ENCODE data around the gene RASA1.
"Not testable (repeated sequence)": the region's sequence is repeated elsewhere in the genome, so short reads cannot be mapped to it uniquely, and the experiment has no call there.

RASA1 gene

GRCh38 chr5:87267574-87268125, at the start of gene RASA1:
TSS of gene RASA1 (plus strand) at chr5:87267883. CDS start at chr5:87268452, 569 bp downstream.
- DNase-seq = peak; percentile 89 to 93

- DNase-seq = no peak
These were observed 37.9 kb upstream of the RASA1 start for GRCh38 chr5:87229780-87230179.

GRCh38 chr5:87231037-87231808, 36.5 kb upstream of the RASA1 start:
- no peak for DNase-seq

DNA sequence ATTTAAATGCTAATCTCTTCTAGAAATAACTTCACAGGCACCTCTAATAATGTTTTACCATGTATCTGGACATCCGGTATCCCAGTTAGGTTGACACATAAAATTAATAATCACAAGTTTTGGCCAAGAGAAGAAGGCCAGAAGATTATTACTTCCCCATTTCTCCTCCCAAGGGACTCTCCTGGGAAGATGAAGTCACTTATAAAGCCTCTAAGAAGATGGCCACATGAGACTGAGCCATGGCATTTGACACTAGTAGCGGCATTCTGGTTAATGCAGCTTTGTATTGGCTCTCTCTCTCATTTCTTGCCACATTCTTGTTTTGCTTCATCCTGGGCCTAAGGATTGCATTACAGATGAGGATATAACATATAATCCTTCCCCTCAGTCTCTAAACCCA, 34.5 kb upstream of the RASA1 start:
- no peak for DNase-seq

- no peak for DNase-seq
These were observed 26.1 kb upstream of the RASA1 start for GRCh38 chr5:87241555-87241954.

- DNase-seq = no peak
These were observed 25.4 kb upstream of the RASA1 start for GRCh38 chr5:87242242-87242641.

DNA sequence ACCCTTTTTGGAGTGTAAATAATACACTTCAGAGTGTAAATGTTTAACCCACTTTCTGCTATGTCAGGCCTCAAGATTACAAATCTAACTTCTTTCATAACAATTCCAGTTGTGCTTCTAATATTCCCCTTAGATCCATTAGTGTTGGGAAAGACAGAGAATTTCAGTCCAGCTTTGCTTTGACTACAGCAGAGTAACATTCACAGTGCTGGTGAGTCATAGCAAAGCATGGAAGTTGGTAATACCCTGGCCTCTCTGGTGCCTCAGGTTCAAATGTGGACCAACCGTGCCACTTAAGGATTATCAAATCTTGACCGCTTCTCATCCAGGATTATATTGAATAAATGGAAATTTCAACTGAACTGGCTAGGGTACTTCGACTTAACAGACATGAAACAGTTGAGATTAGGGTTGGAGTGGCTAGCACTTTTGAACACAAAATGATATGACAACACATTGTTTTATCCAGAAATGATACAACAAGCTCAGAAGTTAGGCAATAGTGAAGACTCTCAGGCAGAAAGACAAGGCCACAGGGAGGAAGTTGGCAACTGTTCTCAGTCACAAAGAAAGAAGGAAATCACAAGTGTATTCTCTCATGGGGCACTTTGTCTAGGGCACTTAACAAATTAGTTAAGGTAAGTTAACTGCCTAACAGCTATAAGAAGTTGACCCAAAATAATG, 24.4 kb upstream of the RASA1 start:
- no peak for DNase-seq

GRCh38 chr5:87245451-87245850, 22.2 kb upstream of the RASA1 start:
- DNase-seq = no peak

- no peak for DNase-seq
These were observed 21.6 kb upstream of the RASA1 start for GRCh38 chr5:87246061-87246460.

GRCh38 chr5:87252283-87252605, 15.4 kb upstream of the RASA1 start:
- no peak for DNase-seq

DNA sequence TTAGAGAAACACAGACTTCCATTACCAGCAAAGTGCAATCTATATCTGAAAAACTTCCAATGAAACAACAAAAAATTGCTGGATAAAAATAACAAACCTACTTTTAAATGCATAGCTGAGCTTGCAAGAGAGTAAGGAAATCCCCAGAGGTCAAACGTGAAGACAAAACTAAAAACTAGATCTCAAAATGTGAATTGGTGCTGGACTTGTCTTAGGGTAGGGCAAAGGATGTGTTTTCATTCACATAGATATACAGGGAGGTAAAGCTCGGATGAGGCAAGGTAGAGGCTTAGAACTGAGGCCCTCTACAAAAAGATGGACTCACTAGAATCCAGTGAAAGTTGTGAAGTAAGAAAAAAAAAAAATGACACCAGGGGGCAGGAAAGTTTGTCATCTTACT, 13.6 kb upstream of the RASA1 start:
- DNase-seq = no peak

- DNase-seq = no peak
These were observed 9.2 kb upstream of the RASA1 start for GRCh38 chr5:87258507-87258906.

DNA sequence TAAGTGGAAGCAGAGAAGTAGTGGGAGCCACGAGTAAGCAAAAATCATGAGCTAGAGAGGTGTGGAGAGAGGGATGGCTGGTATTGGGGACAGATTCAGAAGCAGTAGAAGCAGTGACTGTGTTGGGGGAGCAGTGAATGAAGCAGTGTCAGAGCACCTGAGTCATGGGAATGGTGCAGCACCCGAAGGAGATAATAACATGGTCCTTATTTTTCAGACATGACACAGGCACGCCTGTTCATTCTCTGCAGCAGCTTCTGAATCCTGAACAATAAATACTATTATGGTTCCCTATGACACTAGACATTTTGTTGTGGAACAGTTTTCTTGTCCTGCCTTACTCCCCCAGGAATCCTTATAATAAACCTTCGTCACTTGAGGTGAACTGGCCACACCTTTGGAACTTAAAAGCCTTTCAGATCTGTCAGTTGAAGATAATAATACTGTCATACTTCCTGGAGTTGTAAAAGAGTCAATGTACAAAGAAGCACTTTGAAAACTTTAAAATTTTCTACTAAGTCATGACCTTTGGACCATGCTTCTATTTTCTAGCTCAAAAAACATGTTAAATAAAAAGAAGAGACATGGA, 7.0 kb upstream of the RASA1 start:
- no peak for DNase-seq

DNA sequence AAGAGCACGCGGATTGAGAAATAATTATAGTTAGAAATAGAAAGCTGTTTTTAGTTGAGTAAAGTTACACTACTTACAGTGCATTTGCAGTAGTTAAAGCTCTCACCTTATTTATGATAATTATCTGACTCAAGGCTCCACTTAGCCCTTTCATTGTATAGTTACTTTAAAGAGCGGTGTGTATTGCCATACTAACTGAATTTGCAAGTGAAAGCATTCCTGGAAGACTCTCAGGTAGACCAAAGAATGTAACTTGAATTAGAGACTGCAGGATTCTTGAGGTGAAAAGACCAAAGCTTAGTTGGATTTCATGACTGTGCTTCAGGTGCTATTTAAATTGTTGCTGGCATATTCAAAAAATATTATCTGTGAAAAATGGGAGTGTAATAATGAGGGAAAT, 4.2 kb upstream of the RASA1 start:
- no peak for DNase-seq

GRCh38 chr5:87266914-87267573, 639 bp upstream of the RASA1 start:
- DNase-seq = no peak

GRCh38 chr5:87268126-87268969, 665 bp downstream of the RASA1 start:
- peak; percentile 74 to 76 for DNase-seq

- DNase-seq = no peak
These were observed 1.3 kb downstream of the RASA1 start for GRCh38 chr5:87268970-87269377.

- not testable (repeated sequence) for DNase-seq
These were observed 3.2 kb downstream of the RASA1 start for GRCh38 chr5:87270888-87271287.

DNA sequence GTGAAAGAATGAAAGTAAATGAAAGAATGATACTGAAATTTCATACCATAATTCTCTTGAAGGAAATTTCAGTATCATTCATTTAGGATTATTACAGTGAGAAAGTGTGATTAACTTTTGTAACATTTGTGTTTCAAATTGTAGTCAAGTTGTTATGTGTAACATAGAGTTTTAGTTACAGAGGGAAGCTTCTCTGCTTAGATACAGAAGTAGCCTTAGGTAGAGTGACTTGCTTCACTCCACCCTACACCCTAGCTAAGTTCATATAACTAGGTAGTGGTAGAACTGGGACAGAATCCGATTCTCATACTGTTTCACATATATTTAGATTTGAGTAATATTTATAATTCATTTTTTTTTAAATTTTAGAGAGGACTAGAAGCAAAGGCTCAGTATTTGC, 9.0 kb downstream of the RASA1 start:
- DNase-seq = no peak

DNA sequence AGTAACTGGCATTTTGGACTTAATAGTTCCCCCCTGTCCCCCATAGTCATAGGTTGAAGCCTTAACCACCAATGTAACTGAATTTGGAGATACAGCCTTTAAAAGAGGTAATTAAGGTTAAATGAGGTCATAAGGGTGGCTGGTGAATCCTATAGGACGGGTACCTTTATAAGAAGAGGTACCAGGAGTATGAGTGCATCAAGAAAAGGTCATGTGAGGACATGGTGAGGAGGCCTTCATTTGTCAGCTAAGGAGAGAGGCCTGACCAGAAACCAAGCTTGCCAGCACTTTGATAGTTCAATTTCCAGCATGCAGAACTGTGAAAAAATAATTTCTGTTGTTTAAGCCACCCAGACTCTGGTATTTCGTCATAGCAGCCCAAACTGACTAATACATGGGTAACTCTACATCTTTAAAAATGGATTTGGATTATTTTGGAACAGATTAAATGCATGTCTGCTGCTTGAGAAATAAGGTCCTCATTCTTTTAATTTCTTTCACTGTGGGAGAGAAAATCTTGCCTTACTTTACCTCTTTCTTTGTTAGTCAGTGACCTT, 9.7 kb downstream of the RASA1 start:
- DNase-seq = no peak

- no peak for DNase-seq
These were observed 11.0 kb downstream of the RASA1 start for GRCh38 chr5:87278590-87279100.

- no peak for DNase-seq
These were observed 14.6 kb downstream of the RASA1 start for GRCh38 chr5:87282269-87282668.
